Psoas muscle (tissue), 8 donors: ENCODE results near the gene CACNA1C. TPM values are rescaled to one million over a fixed set of nuclear protein-coding genes. Genes with fewer than 3 reads are reported as not detected.

ENCODE experiments used
- ATAC-seq, 4 donors: fragments of 200-7000 bp; cut with Tn5 transposase; one replicate each; pipeline ENCODE4 v1.9.1; 2020; ENCODE audit warnings: moderate library complexity in 3 of 4, mild to moderate bottlenecking in 2 of 4
- DNase-seq, 2 donors: peaks; one replicate each; pipeline ENCODE4 v3.0.0-alpha.2; 2020
- H3K27ac ChIP-seq: fragments of 200-600 bp; one replicate; pipeline ENCODE4 v1.8.0; 2022
- H3K27me3 ChIP-seq, 3 donors: fragments of 200-600 bp in 1 of 3; one replicate each; pipeline versions ENCODE4 v1.6.1 to v1.8.0; 2013 to 2022; ENCODE audit warnings: low read length in 2 of 3, mild to moderate bottlenecking in 2 of 3, moderate library complexity in 1 of 3; ENCODE audit not compliant: insufficient read depth in 3 of 3
- H3K36me3 ChIP-seq, 2 donors: fragments of 200-600 bp in 1 of 2; one replicate each; pipeline versions ENCODE4 v1.6.1 to v1.8.0; 2013 to 2022; ENCODE audit warnings: low read depth in 1 of 2, mild to moderate bottlenecking in 1 of 2, moderate library complexity in 1 of 2; ENCODE audit not compliant: insufficient read depth in 1 of 2
- H3K4me1 ChIP-seq: fragments of 200-600 bp; one replicate; pipeline ENCODE4 v1.8.0; 2022
- H3K4me3 ChIP-seq: fragments of 200-600 bp; one replicate; pipeline ENCODE4 v1.8.0; 2022; ENCODE audit warnings: mild to moderate bottlenecking
- H3K9me3 ChIP-seq: fragments of 200-600 bp; one replicate; pipeline ENCODE4 v1.8.0; 2022
- WGBS, 3 donors: extraction: QIAGEN DNeasy Blood & Tissue Kit; methylation state at CpG; one replicate each; pipeline versions ENCODE4 v1.1.6 to v1.1.7; 2013; 5-methylcytosine and 5-hydroxymethylcytosine counted together
- intact Hi-C, 2 donors: fragments of 100-400 bp; cut with DNase I; formaldehyde crosslinking; loops; one replicate each; pipeline versions ENCODE4 v1.11.0 to v1.14.2; 2022
- polyA plus RNA-seq, 3 donors: library from polyadenylated mRNA; stranded (reverse); fragments of 200-250 nt; gene quantifications; one replicate each; pipeline ENCODE4 v1.2.3, GENCODE V29; 2013
- total RNA-seq, 4 donors: library from RNA; stranded (reverse); fragmentation: NEBNext Ultra II Directional in 2 of 4; extraction: Animal tissue kit (Norgen Biotek cat#: 25700) in 2 of 4; gene quantifications; one replicate each; pipeline versions ENCODE4 v1.2.1 to v1.2.4, GENCODE V29; 2021 to 2023
- TF ChIP-seq, protein P1 (sequence below): fragments of 200-600 bp; IDR thresholded peaks from one replicate; pipeline ENCODE4 v1.8.0; 2022; ENCODE audit warnings: antibody characterized with exemption
- donor health status: healthy with polysubstance abuse.
- donor health status: DM: no; HTN: no; CAD: no; lungs with moderate emphysema.
- donor health status: Bipolar disorder and iron deficiency.
- donor health status: healthy.
- donor health status: DM: yes; HTN: yes; CAD: no.
- donor health status: DM: no; HTN: no; CAD: no.
- donor health status: DM: no; HTN: no; CAD: no.
- donor health status: DM: yes; HTN: yes; CAD: no.

CACNA1C gene
- total and polyA plus RNA-seq, 7 donors, result 0.26 to 2.9 (median 0.95) TPM

DNA sequence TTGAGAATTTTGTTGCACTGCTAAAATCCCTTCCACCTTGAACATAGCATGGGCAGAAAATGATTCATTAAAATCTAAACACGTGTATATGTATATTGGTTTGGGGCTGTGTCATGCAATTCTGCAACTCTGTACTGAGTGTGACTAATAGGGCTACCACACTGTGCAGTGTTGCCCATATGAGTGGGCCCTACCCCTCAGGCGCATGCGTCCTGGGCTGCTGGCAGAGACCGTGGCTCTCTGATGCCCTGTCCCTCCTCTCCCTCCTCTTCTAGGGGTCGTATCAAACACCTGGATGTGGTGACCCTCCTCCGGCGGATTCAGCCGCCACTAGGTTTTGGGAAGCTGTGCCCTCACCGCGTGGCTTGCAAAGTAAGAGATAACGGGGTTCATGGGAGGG, 613.6 kb downstream of the CACNA1C start:
- intact Hi-C loops, result no loop called here
- WGBS, 3 donors, result 79 to 86% (median 84%) methylated on average over 11 of the region's 11 CpGs
- DNase-seq, result no peak
- Histone ChIP-seq H3K4me1 (no peaks in the 10 kb centered on the region), H3K27ac (no peak overlapping the region), H3K9me3 (no peaks in the 10 kb centered on the region), H3K4me3 (no peak overlapping the region), H3K36me3 (no peaks in the 10 kb centered on the region), H3K27me3 (no peaks in the 10 kb centered on the region)
- TF ChIP-seq, protein P1, sequence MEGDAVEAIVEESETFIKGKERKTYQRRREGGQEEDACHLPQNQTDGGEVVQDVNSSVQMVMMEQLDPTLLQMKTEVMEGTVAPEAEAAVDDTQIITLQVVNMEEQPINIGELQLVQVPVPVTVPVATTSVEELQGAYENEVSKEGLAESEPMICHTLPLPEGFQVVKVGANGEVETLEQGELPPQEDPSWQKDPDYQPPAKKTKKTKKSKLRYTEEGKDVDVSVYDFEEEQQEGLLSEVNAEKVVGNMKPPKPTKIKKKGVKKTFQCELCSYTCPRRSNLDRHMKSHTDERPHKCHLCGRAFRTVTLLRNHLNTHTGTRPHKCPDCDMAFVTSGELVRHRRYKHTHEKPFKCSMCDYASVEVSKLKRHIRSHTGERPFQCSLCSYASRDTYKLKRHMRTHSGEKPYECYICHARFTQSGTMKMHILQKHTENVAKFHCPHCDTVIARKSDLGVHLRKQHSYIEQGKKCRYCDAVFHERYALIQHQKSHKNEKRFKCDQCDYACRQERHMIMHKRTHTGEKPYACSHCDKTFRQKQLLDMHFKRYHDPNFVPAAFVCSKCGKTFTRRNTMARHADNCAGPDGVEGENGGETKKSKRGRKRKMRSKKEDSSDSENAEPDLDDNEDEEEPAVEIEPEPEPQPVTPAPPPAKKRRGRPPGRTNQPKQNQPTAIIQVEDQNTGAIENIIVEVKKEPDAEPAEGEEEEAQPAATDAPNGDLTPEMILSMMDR, result no peak
- no peak for ATAC-seq

DNA sequence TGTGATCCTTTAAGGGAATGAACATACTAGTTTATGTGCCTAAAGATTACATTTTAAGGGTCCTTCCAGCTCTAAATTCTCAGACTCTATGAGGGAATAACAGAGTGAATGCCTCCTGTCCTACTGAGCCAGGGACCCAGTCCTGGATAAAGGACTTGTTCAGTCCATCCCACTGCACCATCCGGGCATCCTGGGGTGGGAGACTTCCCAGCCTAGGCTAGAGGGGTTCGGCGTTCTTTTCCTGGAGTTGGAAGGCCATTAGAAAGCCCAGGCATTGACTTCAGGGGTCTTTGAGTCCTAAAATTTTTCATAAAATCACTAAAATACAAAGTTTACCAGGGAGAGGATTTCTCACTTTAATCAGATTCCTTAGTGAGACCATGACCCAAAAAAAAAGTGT, 614.1 kb downstream of the CACNA1C start:
- intact Hi-C loops, result no loop called here
- Histone ChIP-seq H3K4me1 (no peaks in the 10 kb centered on the region), H3K27ac (no peak overlapping the region), H3K36me3 (no peaks in the 10 kb centered on the region), H3K9me3 (no peaks in the 10 kb centered on the region), H3K27me3 (no peaks in the 10 kb centered on the region), H3K4me3 (no peak overlapping the region)
- WGBS, 3 donors, result 86 to 96% (median 90%) methylated on average over 3 of the region's 3 CpGs
- DNase-seq, result no peak
- ATAC-seq, result no peak
- TF ChIP-seq, protein P1, result no peak

DNA sequence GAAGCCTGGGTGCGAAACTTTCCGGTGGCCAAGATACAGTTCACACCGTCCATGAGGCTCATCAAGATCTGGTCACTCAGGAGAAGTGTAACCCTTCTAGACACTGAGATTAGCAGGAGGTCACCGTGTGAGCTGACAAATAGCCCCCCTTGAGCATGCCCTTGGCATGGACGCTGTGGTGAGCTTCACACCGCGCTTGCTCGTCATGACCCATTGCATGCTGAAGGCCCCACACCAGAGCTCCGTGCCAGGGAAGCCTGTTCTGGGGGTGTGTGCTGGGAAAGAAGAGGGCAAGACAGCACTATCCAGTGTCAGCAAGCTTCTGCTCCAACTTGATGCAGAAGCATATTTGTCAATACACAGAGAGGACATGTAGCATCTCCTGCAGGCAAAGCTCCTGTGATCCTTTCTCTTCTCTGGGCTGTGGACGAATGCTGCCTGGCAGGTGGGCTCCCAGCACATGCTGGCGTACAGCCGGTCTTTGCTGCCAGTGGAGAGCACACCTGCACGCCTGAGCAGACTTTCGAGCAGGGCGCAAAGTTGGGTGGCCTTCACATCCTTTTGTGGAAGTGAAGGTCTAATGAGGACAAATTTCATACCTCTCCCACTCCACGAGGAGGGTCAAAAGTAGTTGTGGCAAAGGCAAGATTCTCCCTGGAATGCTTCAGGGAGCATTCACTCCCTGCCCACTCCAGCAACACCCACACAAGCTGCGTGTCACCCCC, 615.1 kb downstream of the CACNA1C start:
- ATAC-seq, result no peak
- TF ChIP-seq, protein P1, result no peak
- WGBS, 3 donors, result 80 to 84% (median 84%) methylated on average over 17 of the region's 17 CpGs

DNA sequence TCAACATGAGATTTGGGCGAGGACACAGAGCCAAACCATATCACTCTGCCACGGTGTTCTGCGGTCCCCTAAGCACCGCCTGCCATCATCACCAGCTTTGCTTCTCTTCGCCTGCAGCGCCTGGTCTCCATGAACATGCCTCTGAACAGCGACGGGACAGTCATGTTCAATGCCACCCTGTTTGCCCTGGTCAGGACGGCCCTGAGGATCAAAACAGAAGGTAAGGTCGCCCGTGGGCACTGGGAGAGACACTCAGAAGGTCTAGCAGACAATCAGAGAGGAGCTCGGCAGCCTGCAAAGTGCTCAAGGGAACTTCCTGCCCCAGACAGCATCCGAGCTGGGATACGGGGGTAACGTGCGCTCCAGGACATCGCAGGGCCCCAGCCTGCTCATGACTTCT, 616.0 kb downstream of the CACNA1C start:
- WGBS, 3 donors, result 87 to 91% (median 90%) methylated on average over 17 of the region's 17 CpGs
- DNase-seq, result no peak
- Histone ChIP-seq H3K4me3 (no peak overlapping the region), H3K27me3 (no peaks in the 10 kb centered on the region), H3K4me1 (no peaks in the 10 kb centered on the region), H3K27ac (no peak overlapping the region), H3K9me3 (no peaks in the 10 kb centered on the region), H3K36me3 (no peaks in the 10 kb centered on the region)
- TF ChIP-seq, protein P1, result no peak
- intact Hi-C loops, result no loop called here
- no peak for ATAC-seq

More for the DNA sequence above, 615.1 kb downstream of the CACNA1C start:
- DNase-seq, result no peak
- Histone ChIP-seq H3K27me3 (no peaks in the 10 kb centered on the region), H3K4me3 (no peak overlapping the region), H3K27ac (no peak overlapping the region), H3K9me3 (no peaks in the 10 kb centered on the region), H3K4me1 (no peaks in the 10 kb centered on the region), H3K36me3 (no peaks in the 10 kb centered on the region)
- intact Hi-C loops, result no loop called here

DNA sequence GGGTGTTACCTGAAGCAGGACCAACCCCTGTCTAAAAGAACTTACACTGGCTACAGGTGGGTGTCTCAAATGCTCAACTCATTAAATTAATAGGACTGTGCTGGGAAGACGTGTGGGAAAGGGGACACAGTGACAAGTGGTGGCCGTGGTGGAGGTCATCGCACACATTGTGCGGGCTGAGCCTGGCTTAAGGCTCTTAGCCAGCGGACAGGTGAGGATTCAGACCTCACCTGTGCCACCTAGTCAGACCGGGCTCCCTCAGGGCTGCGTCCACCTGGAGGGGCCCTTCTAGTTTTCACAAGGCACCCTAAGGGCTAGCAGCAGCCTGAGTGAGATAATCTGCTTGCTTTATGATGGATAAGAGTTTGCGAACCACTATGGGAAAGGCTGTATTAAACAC, 616.8 kb downstream of the CACNA1C start:
- no peaks in the 10 kb centered on the region for H3K36me3 ChIP-seq

More for the DNA sequence above, 616.8 kb downstream of the CACNA1C start:
- intact Hi-C loops, result no loop called here
- H3K27ac ChIP-seq, result no peak overlapping the region
- 89 to 93% (median 91%) methylated on average over 8 of the region's 8 CpGs for WGBS, 3 donors
- no peak for ATAC-seq
- DNase-seq, result no peak
- TF ChIP-seq, protein P1, result no peak
- H3K9me3 ChIP-seq, result no peaks in the 10 kb centered on the region
- no peaks in the 10 kb centered on the region for H3K27me3 ChIP-seq
- no peaks in the 10 kb centered on the region for H3K4me1 ChIP-seq
- H3K4me3 ChIP-seq, result no peak overlapping the region
